Measurements from ENCODE around the gene LRRC27. TPM values are rescaled to one million over a fixed set of nuclear protein-coding genes. Genes with fewer than 3 reads are reported as not detected.

The LRRC27 gene
- total RNA-seq, 1 donor: 12.0 TPM

GRCh38 chr10:132364594-132364970 is 32.6 kb downstream of the LRRC27 start:
- TF ChIP-seq CTCF (IDR thresholded peaks at IDR 0.05; ENCODE audit: insufficient read depth, low read length): no peak
- DNase-seq (ENCODE audit: low read depth): no peak
- H3K4me3 ChIP-seq (ENCODE audit: low read depth, low read length): no peak overlapping the region

- H3K4me3 ChIP-seq (ENCODE audit: low read depth, low read length): no peak overlapping the region
- DNase-seq (ENCODE audit: low read depth): no peak
- no peak for TF ChIP-seq CTCF (IDR thresholded peaks at IDR 0.05; ENCODE audit: insufficient read depth, low read length)
Measured at GRCh38 chr10:132365102-132365501, 33.1 kb downstream of the LRRC27 start.

GRCh38 chr10:132366006-132366405 is 34.0 kb downstream of the LRRC27 start:
- TF ChIP-seq CTCF (IDR thresholded peaks at IDR 0.05; ENCODE audit: insufficient read depth, low read length): no peak
- H3K4me3 ChIP-seq (ENCODE audit: low read depth, low read length): no peak overlapping the region
- DNase-seq (ENCODE audit: low read depth): no peak

- TF ChIP-seq CTCF (IDR thresholded peaks at IDR 0.05; ENCODE audit: insufficient read depth, low read length): no peak
- no peak for DNase-seq (ENCODE audit: low read depth)
- no peak overlapping the region for H3K4me3 ChIP-seq (ENCODE audit: low read depth, low read length)
Measured at GRCh38 chr10:132366499-132366898, 34.5 kb downstream of the LRRC27 start.

- DNase-seq (ENCODE audit: low read depth): no peak
- no peak overlapping the region for H3K4me3 ChIP-seq (ENCODE audit: low read depth, low read length)
- no peak for TF ChIP-seq CTCF (IDR thresholded peaks at IDR 0.05; ENCODE audit: insufficient read depth, low read length)
Measured at GRCh38 chr10:132368391-132368790, 36.4 kb downstream of the LRRC27 start.

GRCh38 chr10:132368881-132369635 is 37.1 kb downstream of the LRRC27 start:
- no peak for DNase-seq (ENCODE audit: low read depth)
- no peak for TF ChIP-seq CTCF (IDR thresholded peaks at IDR 0.05; ENCODE audit: insufficient read depth, low read length)
- H3K4me3 ChIP-seq (ENCODE audit: low read depth, low read length): no peak overlapping the region
